ENCODE results near the gene GPHA2. TPM values are rescaled to one million over a fixed set of nuclear protein-coding genes. Genes with fewer than 3 reads are reported as not detected.

GPHA2 gene
- total RNA-seq, 1 donor: not detected

GRCh38 chr11:64925536-64926436 lies 9.9 kb downstream of the GPHA2 start:
- H3K27me3 ChIP-seq (ENCODE audit: insufficient read depth, low read length): no peaks in the 10 kb centered on the region
- peaks cover 9% of the 10 kb centered on the region for H3K4me1 ChIP-seq (ENCODE audit: insufficient read depth, low read length)
- H3K4me3 ChIP-seq (ENCODE audit: insufficient read depth, low read length): peak overlapping the region; percentile 97
- no peak overlapping the region for H3K27ac ChIP-seq (ENCODE audit: low read depth, low read length)
- no peak overlapping the region for H2AFZ ChIP-seq (ENCODE audit: low read length)
- peaks cover 20% of the 10 kb centered on the region for H3K79me2 ChIP-seq (ENCODE audit: insufficient read depth, low read length)
- DNase-seq (ENCODE audit: insufficient read length, low spot score, missing footprints): peak; percentile 72
- TF ChIP-seq CTCF (IDR thresholded peaks at IDR 0.05; ENCODE audit: extremely low read depth, low read depth, low read length): no peak
- no peaks in the 10 kb centered on the region for H3K9me3 ChIP-seq (ENCODE audit: low read depth, low read length)
- H4K20me1 ChIP-seq (ENCODE audit: insufficient read depth, low read length): no peaks in the 10 kb centered on the region
- H3K36me3 ChIP-seq (ENCODE audit: insufficient read depth, low read length): peaks cover 18% of the 10 kb centered on the region
- peak overlapping the region; percentile 96 for H3K4me2 ChIP-seq (ENCODE audit: insufficient read depth, low read length)

- H3K9me3 ChIP-seq (ENCODE audit: low read depth, low read length): no peaks in the 10 kb centered on the region
- H3K4me3 ChIP-seq (ENCODE audit: insufficient read depth, low read length): peak overlapping the region; percentile 97
- peak; percentile 94 for DNase-seq (ENCODE audit: insufficient read length, low spot score, missing footprints)
- H3K4me1 ChIP-seq (ENCODE audit: insufficient read depth, low read length): peaks cover 9% of the 10 kb centered on the region
- H3K27ac ChIP-seq (ENCODE audit: low read depth, low read length): peak overlapping the region; percentile 79
- no peak for TF ChIP-seq CTCF (IDR thresholded peaks at IDR 0.05; ENCODE audit: extremely low read depth, low read depth, low read length)
- H4K20me1 ChIP-seq (ENCODE audit: insufficient read depth, low read length): no peaks in the 10 kb centered on the region
- H2AFZ ChIP-seq (ENCODE audit: low read length): peak overlapping the region; percentile 99
- H3K27me3 ChIP-seq (ENCODE audit: insufficient read depth, low read length): no peaks in the 10 kb centered on the region
- H3K79me2 ChIP-seq (ENCODE audit: insufficient read depth, low read length): peaks cover 20% of the 10 kb centered on the region
- peaks cover 10% of the 10 kb centered on the region for H3K36me3 ChIP-seq (ENCODE audit: insufficient read depth, low read length)
- H3K4me2 ChIP-seq (ENCODE audit: insufficient read depth, low read length): peak overlapping the region; percentile 96
These were observed 10.8 kb downstream of the GPHA2 start for GRCh38 chr11:64924910-64925284.

GRCh38 chr11:64923944-64924909 lies 11.5 kb downstream of the GPHA2 start, which contains the start of gene PPP2R5B:
TSS of gene PPP2R5B (plus strand) at chr11:64924689. CDS start at chr11:64925735, 1,046 bp downstream.
- Histone ChIP-seq H3K79me2 (ENCODE audit: insufficient read depth, low read length) (peaks cover 20% of the 10 kb centered on the region), H2AFZ (ENCODE audit: low read length) (peak within 1 kb of the TSS; percentile 99), H3K9me3 (ENCODE audit: low read depth, low read length) (no peaks in the 10 kb centered on the region), H3K4me1 (ENCODE audit: insufficient read depth, low read length) (peaks cover 9% of the 10 kb centered on the region), H3K4me3 (ENCODE audit: insufficient read depth, low read length) (peak within 1 kb of the TSS; percentile 97), H3K27ac (ENCODE audit: low read depth, low read length) (peak within 1 kb of the TSS; percentile 79), H3K27me3 (ENCODE audit: insufficient read depth, low read length) (no peaks in the 10 kb centered on the region), H3K4me2 (ENCODE audit: insufficient read depth, low read length) (peak within 1 kb of the TSS; percentile 96), H4K20me1 (ENCODE audit: insufficient read depth, low read length) (no peaks in the 10 kb centered on the region), H3K36me3 (ENCODE audit: insufficient read depth, low read length) (peaks cover 9% of the 10 kb centered on the region)
- DNase-seq (ENCODE audit: insufficient read length, low spot score, missing footprints): peak; percentile 100
- no peak for TF ChIP-seq CTCF (IDR thresholded peaks at IDR 0.05; ENCODE audit: extremely low read depth, low read depth, low read length)

Data from osteoblast (primary cell).